Measurements from ENCODE around the gene CHRM2. TPM values are rescaled to one million over a fixed set of nuclear protein-coding genes. Genes with fewer than 3 reads are reported as not detected.

CHRM2 gene
- total RNA-seq, 6 donors from 2014 or later = 1.3 to 8.5 (median 3.0) TPM

Small RNA genes within 50 kb of the gene (small RNA-seq; reads per million reads assigned to genes)
- gene KRT8P51 (0 reads per million in 4 donors), gene MIR490 (0 reads per million in 4 donors)

Data from upper lobe of left lung (tissue), 6 donors.